Body of pancreas (tissue), 4 donors: ENCODE data around the gene NRG3. TPM values are rescaled to one million over a fixed set of nuclear protein-coding genes. Genes with fewer than 3 reads are reported as not detected.

Experiments used
- ATAC-seq: fragments of 150-250 bp; one replicate; pipeline ENCODE4 v1.9.1; 2016
- DNase-seq, 4 donors: peaks; one replicate each; pipeline ENCODE4 v3.0.0-alpha.2; 2019
- H3K27ac ChIP-seq, 4 donors: fragments of 200-600 bp; sonication (generic); 1 replicate in 3 of 4; 2 replicates in 1 of 4; pipeline versions ENCODE4 v1.5.1 to v1.6.1; 2016 to 2019; ENCODE audit warnings: mild to moderate bottlenecking in 1 of 4, mixed read lengths in 1 of 4, moderate library complexity in 1 of 4
- H3K27me3 ChIP-seq, 2 donors: fragments of 200-600 bp; sonication (generic); one replicate each; pipeline ENCODE4 v1.6.0; 2016; ENCODE audit warnings: mild to moderate bottlenecking in 1 of 2
- H3K36me3 ChIP-seq, 2 donors: fragments of 200-600 bp; sonication (generic); replicated peaks in 1 of 2; 2 replicates each; pipeline ENCODE4 v1.5.1; 2016; ENCODE audit warnings: low read depth in 2 of 2; ENCODE audit not compliant: insufficient read depth in 1 of 2
- H3K4me1 ChIP-seq: fragments of 200-600 bp; sonication (generic); one replicate; pipeline ENCODE4 v1.6.0; 2016
- H3K4me3 ChIP-seq, 2 donors: fragments of 200-600 bp; sonication (generic); 1 replicate in 1 of 2; 2 replicates in 1 of 2; pipeline ENCODE4 v1.5.1; 2016 to 2019
- H3K9me3 ChIP-seq, 3 donors: fragments of 200-600 bp; sonication (generic); 1 replicate in 2 of 3; 2 replicates in 1 of 3; pipeline ENCODE4 v1.5.1; 2016
- CTCF ChIP-seq, 7 experiments: fragments of 450-650 bp in 4 of 7; fragments of 200-600 bp in 3 of 7; sonication (generic) in 3 of 7; IDR thresholded peaks; one replicate each; pipeline ENCODE4 v1.5.1; 2016 to 2019; ENCODE audit warnings: antibody characterized with exemption in 7 of 7
- POLR2A ChIP-seq, 3 donors: fragments of 450-650 bp; IDR thresholded peaks; one replicate each; pipeline ENCODE4 v1.6.1; 2016; ENCODE audit warnings: antibody characterized with exemption in 3 of 3, mild to moderate bottlenecking in 2 of 3
- WGBS, 2 donors: methylation state at CpG; one replicate each; pipeline ENCODE4 v1.1.5; 2017; 5-methylcytosine and 5-hydroxymethylcytosine counted together
- intact Hi-C: fragments of 100-400 bp; cut with DNase I; formaldehyde crosslinking; loops from one replicate; pipeline ENCODE4 v1.15.1; 2023
- total RNA-seq, 2 donors: library from RNA; depleted of rRNA; stranded (reverse); fragments of >200 nt; gene quantifications; one replicate each; pipeline ENCODE4 v1.1.0, GENCODE V29; 2016

The NRG3 gene
- total RNA-seq, 2 donors from 2014 or later: 0.26 TPM; not detected in 1

GRCh38 chr10:81978238-81978637 is 103.2 kb downstream of the NRG3 start:
- 60 to 73% methylated on average over 2 of the region's 2 CpGs for WGBS, 2 donors
- Histone ChIP-seq H3K4me3 (no peak overlapping the region), H3K9me3 (no peaks in the 10 kb centered on the region), H3K36me3 (no peaks in the 10 kb centered on the region), H3K27ac (no peak overlapping the region), H3K27me3 (no peaks in the 10 kb centered on the region), H3K4me1 (no peaks in the 10 kb centered on the region)
- intact Hi-C loops: no loop called here
- TF ChIP-seq POLR2A (IDR thresholded peaks at IDR 0.05): no peak
- TF ChIP-seq CTCF (IDR thresholded peaks at IDR 0.05): no peak
- no peak for DNase-seq
- no peak for ATAC-seq

- Histone ChIP-seq H3K4me1 (no peaks in the 10 kb centered on the region), H3K36me3 (no peaks in the 10 kb centered on the region), H3K4me3 (no peak overlapping the region), H3K27ac (no peak overlapping the region), H3K27me3 (no peaks in the 10 kb centered on the region), H3K9me3 (no peaks in the 10 kb centered on the region)
- DNase-seq (no peak), ATAC-seq (no peak)
- 74% methylated on average over 1 of the region's 1 CpG for WGBS, 2 donors
- intact Hi-C loops: no loop called here
- TF ChIP-seq CTCF (IDR thresholded peaks at IDR 0.05) (no peak), POLR2A (IDR thresholded peaks at IDR 0.05) (no peak)
Measured at GRCh38 chr10:81981724-81982123, 106.7 kb downstream of the NRG3 start.

- Histone ChIP-seq H3K36me3 (no peaks in the 10 kb centered on the region), H3K4me1 (no peaks in the 10 kb centered on the region), H3K27me3 (no peaks in the 10 kb centered on the region), H3K4me3 (no peak overlapping the region), H3K9me3 (no peaks in the 10 kb centered on the region), H3K27ac (no peak overlapping the region)
- 40 to 47% methylated on average over 3 of the region's 3 CpGs for WGBS, 2 donors
- ATAC-seq: no peak
- DNase-seq: no peak
- intact Hi-C loops: no loop called here
- TF ChIP-seq CTCF (IDR thresholded peaks at IDR 0.05) (no peak), POLR2A (IDR thresholded peaks at IDR 0.05) (no peak)
Measured at GRCh38 chr10:81984428-81984827, 109.4 kb downstream of the NRG3 start.

- TF ChIP-seq POLR2A (IDR thresholded peaks at IDR 0.05): no peak
- TF ChIP-seq CTCF (IDR thresholded peaks at IDR 0.05): no peak
- DNase-seq: no peak
Measured at GRCh38 chr10:81995254-81995653, 120.3 kb downstream of the NRG3 start.

GRCh38 chr10:81996927-81997326 is 121.9 kb downstream of the NRG3 start:
- TF ChIP-seq POLR2A (IDR thresholded peaks at IDR 0.05): no peak
- no peak for TF ChIP-seq CTCF (IDR thresholded peaks at IDR 0.05)
- intact Hi-C loops: no loop called here
- DNase-seq (no peak), ATAC-seq (no peak)
- no peaks in the 10 kb centered on the region for H3K27me3 ChIP-seq
- H3K4me3 ChIP-seq: no peak overlapping the region
- H3K4me1 ChIP-seq: no peaks in the 10 kb centered on the region
- H3K36me3 ChIP-seq: no peaks in the 10 kb centered on the region
- WGBS, 2 donors: 76 to 81% methylated on average over 3 of the region's 3 CpGs
- H3K27ac ChIP-seq: no peak overlapping the region
- H3K9me3 ChIP-seq: no peaks in the 10 kb centered on the region

More at GRCh38 chr10:81995254-81995653, 120.3 kb downstream of the NRG3 start:
- Histone ChIP-seq H3K4me3 (no peak overlapping the region), H3K4me1 (no peaks in the 10 kb centered on the region), H3K9me3 (no peaks in the 10 kb centered on the region), H3K27me3 (no peaks in the 10 kb centered on the region), H3K27ac (no peak overlapping the region), H3K36me3 (no peaks in the 10 kb centered on the region)
- intact Hi-C loops: no loop called here
- 35 to 48% methylated on average over 3 of the region's 3 CpGs for WGBS, 2 donors
- ATAC-seq: no peak
